T-helper 2 cell treated with Interferon-gamma antibody and Interleukin-4, amounts not matched to agents 5 μg/mL and 100 μg/mL, for 36 hours (primary cell): ENCODE results near the gene MYO1E.
"Not testable (repeated sequence)": the region's sequence is repeated elsewhere in the genome, so short reads cannot be mapped to it uniquely, and the experiment has no call there.

Experiments used
- DNase-seq: peaks from one replicate; pipeline ENCODE4 v3.0.0; 2021; ENCODE audit warnings: low spot score
- H3K27ac Mint-ChIP-seq: one replicate; pipeline ENCODE4 v1.8.0; 2021; ENCODE audit warnings: mild to moderate bottlenecking, mixed read lengths
- H3K27me3 Mint-ChIP-seq: one replicate; pipeline ENCODE4 v1.8.0; 2021; ENCODE audit warnings: low read depth, mixed read lengths
- H3K36me3 Mint-ChIP-seq: one replicate; pipeline ENCODE4 v1.8.0; 2021; ENCODE audit warnings: low read depth, mixed read lengths
- H3K4me1 Mint-ChIP-seq: one replicate; pipeline ENCODE4 v1.8.0; 2021; ENCODE audit warnings: low read depth, mixed read lengths
- H3K4me3 Mint-ChIP-seq: one replicate; pipeline ENCODE4 v1.8.0; 2022; ENCODE audit warnings: mild to moderate bottlenecking, moderate library complexity, mixed read lengths
- H3K9me3 Mint-ChIP-seq: one replicate; pipeline ENCODE4 v1.8.0; 2021; ENCODE audit warnings: mixed read lengths

MYO1E gene

GRCh38 chr15:59399465-59400102 lies 26.9 kb upstream of the MYO1E start:
- peaks cover 11% of the 10 kb centered on the region for H3K4me1 Mint-ChIP-seq
- DNase-seq = no peak
- no peaks in the 10 kb centered on the region for H3K9me3 Mint-ChIP-seq
- peaks cover 33% of the 10 kb centered on the region for H3K27me3 Mint-ChIP-seq
- H3K27ac Mint-ChIP-seq = no peak overlapping the region
- no peaks in the 10 kb centered on the region for H3K36me3 Mint-ChIP-seq
- no peak overlapping the region for H3K4me3 Mint-ChIP-seq

GRCh38 chr15:59398220-59398619 lies 25.5 kb upstream of the MYO1E start:
- Mint-ChIP-seq H3K36me3 (no peaks in the 10 kb centered on the region), H3K4me1 (peaks cover 20% of the 10 kb centered on the region), H3K27ac (no peak overlapping the region), H3K9me3 (no peaks in the 10 kb centered on the region), H3K27me3 (peaks cover 33% of the 10 kb centered on the region), H3K4me3 (no peak overlapping the region)
- DNase-seq = no peak

- no peaks in the 10 kb centered on the region for H3K36me3 Mint-ChIP-seq
- H3K27ac Mint-ChIP-seq = peak overlapping the region; percentile 4
- H3K4me1 Mint-ChIP-seq = peaks cover 29% of the 10 kb centered on the region
- H3K27me3 Mint-ChIP-seq = peaks cover 33% of the 10 kb centered on the region
- DNase-seq = no peak
- no peaks in the 10 kb centered on the region for H3K9me3 Mint-ChIP-seq
- H3K4me3 Mint-ChIP-seq = no peak overlapping the region
Measured at GRCh38 chr15:59396679-59397078, 24.0 kb upstream of the MYO1E start.

- Mint-ChIP-seq H3K27ac (no peak overlapping the region), H3K27me3 (peaks cover 33% of the 10 kb centered on the region), H3K36me3 (no peaks in the 10 kb centered on the region), H3K4me1 (peaks cover 29% of the 10 kb centered on the region), H3K9me3 (no peaks in the 10 kb centered on the region), H3K4me3 (no peak overlapping the region)
- no peak for DNase-seq
Measured at GRCh38 chr15:59396211-59396610, 23.5 kb upstream of the MYO1E start.

- Mint-ChIP-seq H3K4me3 (no peak overlapping the region), H3K27me3 (peaks cover 22% of the 10 kb centered on the region), H3K4me1 (peaks cover 29% of the 10 kb centered on the region), H3K36me3 (no peaks in the 10 kb centered on the region), H3K27ac (no peak overlapping the region), H3K9me3 (no peaks in the 10 kb centered on the region)
- peak; percentile 17 for DNase-seq
Measured at GRCh38 chr15:59394166-59394661, 21.5 kb upstream of the MYO1E start.

GRCh38 chr15:59392299-59392698 lies 19.6 kb upstream of the MYO1E start:
- no peak overlapping the region for H3K27ac Mint-ChIP-seq
- peaks cover 12% of the 10 kb centered on the region for H3K27me3 Mint-ChIP-seq
- H3K4me3 Mint-ChIP-seq = no peak overlapping the region
- no peaks in the 10 kb centered on the region for H3K36me3 Mint-ChIP-seq
- DNase-seq = no peak
- H3K9me3 Mint-ChIP-seq = no peaks in the 10 kb centered on the region
- H3K4me1 Mint-ChIP-seq = peaks cover 30% of the 10 kb centered on the region

GRCh38 chr15:59388670-59389069 lies 16.0 kb upstream of the MYO1E start:
- H3K36me3 Mint-ChIP-seq = no peaks in the 10 kb centered on the region
- no peak for DNase-seq
- no peak overlapping the region for H3K4me3 Mint-ChIP-seq
- peaks cover 25% of the 10 kb centered on the region for H3K4me1 Mint-ChIP-seq
- no peaks in the 10 kb centered on the region for H3K9me3 Mint-ChIP-seq
- no peaks in the 10 kb centered on the region for H3K27me3 Mint-ChIP-seq
- H3K27ac Mint-ChIP-seq = no peak overlapping the region

GRCh38 chr15:59387196-59387878 lies 14.7 kb upstream of the MYO1E start:
- DNase-seq, H3K27me3 Mint-ChIP-seq, H3K9me3 Mint-ChIP-seq, H3K36me3 Mint-ChIP-seq, H3K27ac Mint-ChIP-seq, H3K4me3 Mint-ChIP-seq: not testable (repeated sequence)
- peaks cover 18% of the 10 kb centered on the region for H3K4me1 Mint-ChIP-seq

GRCh38 chr15:59385171-59385570 lies 12.5 kb upstream of the MYO1E start:
- H3K27me3 Mint-ChIP-seq = peaks cover 3% of the 10 kb centered on the region
- H3K9me3 Mint-ChIP-seq = no peaks in the 10 kb centered on the region
- no peak for DNase-seq
- no peak overlapping the region for H3K27ac Mint-ChIP-seq
- H3K36me3 Mint-ChIP-seq = no peaks in the 10 kb centered on the region
- peaks cover 17% of the 10 kb centered on the region for H3K4me1 Mint-ChIP-seq
- peak overlapping the region; percentile 57 for H3K4me3 Mint-ChIP-seq

GRCh38 chr15:59384507-59384906 lies 11.8 kb upstream of the MYO1E start:
- Mint-ChIP-seq H3K27ac (peak overlapping the region; percentile 26), H3K36me3 (no peaks in the 10 kb centered on the region), H3K9me3 (no peaks in the 10 kb centered on the region), H3K4me1 (peaks cover 13% of the 10 kb centered on the region), H3K27me3 (peaks cover 5% of the 10 kb centered on the region), H3K4me3 (peak overlapping the region; percentile 15)
- no peak for DNase-seq

GRCh38 chr15:59380902-59381610 lies 8.4 kb upstream of the MYO1E start:
- H3K4me1 Mint-ChIP-seq = peaks cover 7% of the 10 kb centered on the region

GRCh38 chr15:59379531-59379930 lies 6.9 kb upstream of the MYO1E start:
- no peak overlapping the region for H3K27ac Mint-ChIP-seq
- H3K36me3 Mint-ChIP-seq = no peaks in the 10 kb centered on the region
- peaks cover 2% of the 10 kb centered on the region for H3K4me1 Mint-ChIP-seq
- H3K4me3 Mint-ChIP-seq = no peak overlapping the region
- no peaks in the 10 kb centered on the region for H3K9me3 Mint-ChIP-seq
- H3K27me3 Mint-ChIP-seq = peaks cover 22% of the 10 kb centered on the region
- DNase-seq = no peak

More at GRCh38 chr15:59380902-59381610, 8.4 kb upstream of the MYO1E start:
- Mint-ChIP-seq H3K4me3 (no peak overlapping the region), H3K27ac (no peak overlapping the region), H3K36me3 (no peaks in the 10 kb centered on the region), H3K27me3 (peaks cover 15% of the 10 kb centered on the region), H3K9me3 (no peaks in the 10 kb centered on the region)
- DNase-seq = no peak

GRCh38 chr15:59378855-59379254 lies 6.2 kb upstream of the MYO1E start:
- Mint-ChIP-seq H3K4me3 (no peak overlapping the region), H3K4me1 (peaks cover 3% of the 10 kb centered on the region), H3K27me3 (peaks cover 28% of the 10 kb centered on the region), H3K27ac (no peak overlapping the region), H3K9me3 (no peaks in the 10 kb centered on the region), H3K36me3 (no peaks in the 10 kb centered on the region)
- no peak for DNase-seq

GRCh38 chr15:59377924-59378323 lies 5.3 kb upstream of the MYO1E start:
- H3K9me3 Mint-ChIP-seq = no peaks in the 10 kb centered on the region
- H3K4me1 Mint-ChIP-seq = peaks cover 6% of the 10 kb centered on the region
- H3K4me3 Mint-ChIP-seq = no peak overlapping the region
- H3K27ac Mint-ChIP-seq = no peak overlapping the region
- no peaks in the 10 kb centered on the region for H3K36me3 Mint-ChIP-seq
- no peak for DNase-seq
- peaks cover 37% of the 10 kb centered on the region for H3K27me3 Mint-ChIP-seq
